ENCODE data around the gene LHFPL6.

The LHFPL6 gene

DNA sequence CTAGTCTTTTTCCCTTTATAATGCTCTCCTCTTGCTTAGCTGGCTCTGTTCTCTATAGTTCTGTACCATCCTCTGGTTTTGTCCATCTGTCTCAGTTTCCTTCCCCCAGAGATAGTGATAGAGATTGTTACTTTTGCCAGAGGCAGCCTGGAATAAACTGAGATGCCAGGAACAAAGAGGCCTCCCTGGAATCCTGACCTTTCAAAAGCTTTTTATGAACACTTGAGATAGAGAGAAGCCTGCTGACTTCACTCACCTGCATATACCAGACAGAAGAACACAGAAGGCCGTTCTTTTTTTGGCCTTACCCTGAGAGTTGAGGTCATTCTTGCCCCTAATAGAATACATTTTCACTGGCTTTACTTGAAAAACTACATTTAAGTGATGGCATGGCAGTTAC lies 150.2 kb downstream of the LHFPL6 start:
- H3K4me3 ChIP-seq (ENCODE audit: control insufficient read depth, low read depth, low read length) = no peak overlapping the region
- DNase-seq (ENCODE audit: low read depth) = no peak
- TF ChIP-seq CTCF (conservative IDR thresholded peaks at IDR 0.05; ENCODE audit: control insufficient read depth, insufficient read depth, low read depth, low read length) = no peak

DNA sequence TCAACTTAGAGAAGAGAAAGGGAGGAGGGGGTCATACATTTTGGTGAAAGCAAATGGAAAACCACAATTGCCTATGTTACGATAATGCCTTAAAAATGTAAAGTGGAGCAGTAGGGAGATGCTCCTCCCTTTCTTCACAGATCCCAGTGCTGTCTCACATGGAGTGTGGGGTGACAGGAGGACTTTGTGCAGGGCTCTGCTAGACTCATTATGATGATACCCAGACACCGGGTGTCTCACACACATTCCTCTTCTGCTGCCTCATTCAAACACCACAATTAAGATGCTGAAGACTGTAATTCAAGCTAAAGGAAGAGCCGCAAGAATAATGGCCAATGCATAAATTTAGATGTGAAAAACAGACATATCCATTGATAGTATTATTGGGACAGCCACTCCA lies 150.6 kb downstream of the LHFPL6 start:
- TF ChIP-seq CTCF (conservative IDR thresholded peaks at IDR 0.05; ENCODE audit: control insufficient read depth, insufficient read depth, low read depth, low read length) = no peak
- DNase-seq (ENCODE audit: low read depth) = peak; percentile 9
- H3K4me3 ChIP-seq (ENCODE audit: control insufficient read depth, low read depth, low read length) = no peak overlapping the region

GRCh38 chr13:39451860-39452301 lies 151.1 kb downstream of the LHFPL6 start:
- DNase-seq (ENCODE audit: low read depth) = peak; percentile 37
- no peak overlapping the region for H3K4me3 ChIP-seq (ENCODE audit: control insufficient read depth, low read depth, low read length)
- no peak for TF ChIP-seq CTCF (conservative IDR thresholded peaks at IDR 0.05; ENCODE audit: control insufficient read depth, insufficient read depth, low read depth, low read length)

GRCh38 chr13:39451301-39451700 lies 151.7 kb downstream of the LHFPL6 start:
- H3K4me3 ChIP-seq (ENCODE audit: control insufficient read depth, low read depth, low read length) = no peak overlapping the region
- no peak for TF ChIP-seq CTCF (conservative IDR thresholded peaks at IDR 0.05; ENCODE audit: control insufficient read depth, insufficient read depth, low read depth, low read length)
- peak; percentile 43 for DNase-seq (ENCODE audit: low read depth)

DNA sequence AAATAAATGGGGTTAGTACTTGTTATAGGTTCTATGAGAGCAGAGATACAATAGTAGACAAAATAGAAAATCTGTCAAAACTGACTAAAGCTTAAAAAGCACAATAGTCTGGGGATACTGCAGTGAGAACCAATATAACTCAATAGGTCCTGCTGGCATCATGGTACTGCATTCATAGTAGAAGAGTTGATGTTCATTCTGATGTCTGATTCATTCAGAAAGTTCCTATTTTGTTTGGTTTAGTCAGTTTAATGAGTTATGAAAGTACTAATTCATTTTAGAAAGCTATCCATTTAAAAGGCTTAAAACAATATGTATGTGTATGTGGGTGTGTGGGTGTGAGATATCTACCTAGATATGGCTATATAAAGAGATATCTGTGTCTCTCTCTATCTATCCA lies 152.8 kb downstream of the LHFPL6 start:
- no peak for TF ChIP-seq CTCF (conservative IDR thresholded peaks at IDR 0.05; ENCODE audit: control insufficient read depth, insufficient read depth, low read depth, low read length)
- H3K4me3 ChIP-seq (ENCODE audit: control insufficient read depth, low read depth, low read length) = no peak overlapping the region
- DNase-seq (ENCODE audit: low read depth) = no peak

- no peak overlapping the region for H3K4me3 ChIP-seq (ENCODE audit: control insufficient read depth, low read depth, low read length)
- no peak for TF ChIP-seq CTCF (conservative IDR thresholded peaks at IDR 0.05; ENCODE audit: control insufficient read depth, insufficient read depth, low read depth, low read length)
- no peak for DNase-seq (ENCODE audit: low read depth)
Measured at GRCh38 chr13:39448834-39449233, 154.2 kb downstream of the LHFPL6 start.

DNA sequence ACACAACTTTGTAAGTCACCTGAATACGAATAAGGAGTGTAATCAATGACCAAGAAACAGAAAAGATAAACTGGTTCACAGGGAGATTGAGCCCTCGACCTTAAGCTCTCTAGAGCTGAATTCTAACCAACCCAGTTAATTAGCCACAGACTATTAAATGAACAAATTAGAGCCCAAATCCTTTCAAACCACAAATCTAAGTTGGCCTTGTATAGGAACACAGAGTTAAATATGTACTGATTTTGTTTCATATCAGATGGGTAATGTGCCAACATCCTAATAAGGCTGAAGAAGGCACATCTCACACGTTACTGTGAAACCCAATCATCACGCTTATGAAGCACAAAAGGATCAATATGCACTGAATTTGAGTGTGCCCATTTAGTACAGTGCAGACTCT lies 156.1 kb downstream of the LHFPL6 start:
- no peak overlapping the region for H3K4me3 ChIP-seq (ENCODE audit: control insufficient read depth, low read depth, low read length)
- no peak for DNase-seq (ENCODE audit: low read depth)
- TF ChIP-seq CTCF (conservative IDR thresholded peaks at IDR 0.05; ENCODE audit: control insufficient read depth, insufficient read depth, low read depth, low read length) = no peak

All from fibroblast of mammary gland (primary cell).